ENCODE measurements around the gene PNPLA3. TPM values are rescaled to one million over a fixed set of nuclear protein-coding genes. Genes with fewer than 3 reads are reported as not detected.

PNPLA3 gene
- polyA plus RNA-seq, 1 of the 3 experiments (the other 2 are of a cell fraction), result 3.2 TPM

DNA sequence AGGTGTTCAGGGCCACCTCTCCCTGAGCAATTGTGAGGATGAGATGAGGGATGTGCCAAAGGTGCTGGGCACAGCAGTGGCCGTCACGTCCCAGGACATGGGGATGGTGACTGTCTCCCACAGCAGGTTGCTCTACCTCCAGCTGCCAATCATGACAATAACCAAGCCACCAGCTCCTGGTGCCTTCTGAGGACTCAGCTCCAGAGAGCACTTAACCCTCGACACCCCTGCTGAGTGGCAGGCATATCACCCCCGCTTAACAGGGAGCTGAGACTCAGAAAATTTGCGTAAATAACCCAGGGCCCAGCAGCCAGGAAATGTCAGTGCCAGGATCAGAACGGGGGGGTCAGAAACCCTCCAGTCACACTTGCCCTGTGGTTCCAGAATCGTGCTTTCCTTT lies 23.4 kb upstream of the PNPLA3 start:
- peaks cover 9% of the 10 kb centered on the region for H3F3A ChIP-seq (replicated peaks; ENCODE audit: insufficient read depth)
- no peak overlapping the region for H3K27ac ChIP-seq (ENCODE audit: low read depth in 2 of 2, low read length in 1 of 2)
- no peak overlapping the region for H3K9ac ChIP-seq
- ChIA-PET CTCF (interaction anchor here (0.8 to 1.4 kb wide), 4 partner anchors 12 to 54 kb away, joined by 3 to 5 read pairs (median 4); partner anchors contain the start of gene SAMM50), POLR2A (no interaction called here)
- H3K27me3 ChIP-seq (ENCODE audit: insufficient read depth), result no peaks in the 10 kb centered on the region
- H3K36me3 ChIP-seq (replicated peaks in 1 of 2; ENCODE audit: control insufficient read depth in 1 of 2, insufficient read depth in 2 of 2, low read length in 1 of 2), result no peaks in the 10 kb centered on the region
- TF ChIP-seq, protein P1, sequence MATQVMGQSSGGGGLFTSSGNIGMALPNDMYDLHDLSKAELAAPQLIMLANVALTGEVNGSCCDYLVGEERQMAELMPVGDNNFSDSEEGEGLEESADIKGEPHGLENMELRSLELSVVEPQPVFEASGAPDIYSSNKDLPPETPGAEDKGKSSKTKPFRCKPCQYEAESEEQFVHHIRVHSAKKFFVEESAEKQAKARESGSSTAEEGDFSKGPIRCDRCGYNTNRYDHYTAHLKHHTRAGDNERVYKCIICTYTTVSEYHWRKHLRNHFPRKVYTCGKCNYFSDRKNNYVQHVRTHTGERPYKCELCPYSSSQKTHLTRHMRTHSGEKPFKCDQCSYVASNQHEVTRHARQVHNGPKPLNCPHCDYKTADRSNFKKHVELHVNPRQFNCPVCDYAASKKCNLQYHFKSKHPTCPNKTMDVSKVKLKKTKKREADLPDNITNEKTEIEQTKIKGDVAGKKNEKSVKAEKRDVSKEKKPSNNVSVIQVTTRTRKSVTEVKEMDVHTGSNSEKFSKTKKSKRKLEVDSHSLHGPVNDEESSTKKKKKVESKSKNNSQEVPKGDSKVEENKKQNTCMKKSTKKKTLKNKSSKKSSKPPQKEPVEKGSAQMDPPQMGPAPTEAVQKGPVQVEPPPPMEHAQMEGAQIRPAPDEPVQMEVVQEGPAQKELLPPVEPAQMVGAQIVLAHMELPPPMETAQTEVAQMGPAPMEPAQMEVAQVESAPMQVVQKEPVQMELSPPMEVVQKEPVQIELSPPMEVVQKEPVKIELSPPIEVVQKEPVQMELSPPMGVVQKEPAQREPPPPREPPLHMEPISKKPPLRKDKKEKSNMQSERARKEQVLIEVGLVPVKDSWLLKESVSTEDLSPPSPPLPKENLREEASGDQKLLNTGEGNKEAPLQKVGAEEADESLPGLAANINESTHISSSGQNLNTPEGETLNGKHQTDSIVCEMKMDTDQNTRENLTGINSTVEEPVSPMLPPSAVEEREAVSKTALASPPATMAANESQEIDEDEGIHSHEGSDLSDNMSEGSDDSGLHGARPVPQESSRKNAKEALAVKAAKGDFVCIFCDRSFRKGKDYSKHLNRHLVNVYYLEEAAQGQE (IDR thresholded peaks at IDR 0.05; ENCODE audit: low read depth, low read length), result no peak
- TF ChIP-seq, protein P2, sequence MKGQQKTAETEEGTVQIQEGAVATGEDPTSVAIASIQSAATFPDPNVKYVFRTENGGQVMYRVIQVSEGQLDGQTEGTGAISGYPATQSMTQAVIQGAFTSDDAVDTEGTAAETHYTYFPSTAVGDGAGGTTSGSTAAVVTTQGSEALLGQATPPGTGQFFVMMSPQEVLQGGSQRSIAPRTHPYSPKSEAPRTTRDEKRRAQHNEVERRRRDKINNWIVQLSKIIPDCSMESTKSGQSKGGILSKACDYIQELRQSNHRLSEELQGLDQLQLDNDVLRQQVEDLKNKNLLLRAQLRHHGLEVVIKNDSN (IDR thresholded peaks at IDR 0.05; ENCODE audit: borderline replicate concordance, low read depth), result no peak
- TF ChIP-seq, protein P3, sequence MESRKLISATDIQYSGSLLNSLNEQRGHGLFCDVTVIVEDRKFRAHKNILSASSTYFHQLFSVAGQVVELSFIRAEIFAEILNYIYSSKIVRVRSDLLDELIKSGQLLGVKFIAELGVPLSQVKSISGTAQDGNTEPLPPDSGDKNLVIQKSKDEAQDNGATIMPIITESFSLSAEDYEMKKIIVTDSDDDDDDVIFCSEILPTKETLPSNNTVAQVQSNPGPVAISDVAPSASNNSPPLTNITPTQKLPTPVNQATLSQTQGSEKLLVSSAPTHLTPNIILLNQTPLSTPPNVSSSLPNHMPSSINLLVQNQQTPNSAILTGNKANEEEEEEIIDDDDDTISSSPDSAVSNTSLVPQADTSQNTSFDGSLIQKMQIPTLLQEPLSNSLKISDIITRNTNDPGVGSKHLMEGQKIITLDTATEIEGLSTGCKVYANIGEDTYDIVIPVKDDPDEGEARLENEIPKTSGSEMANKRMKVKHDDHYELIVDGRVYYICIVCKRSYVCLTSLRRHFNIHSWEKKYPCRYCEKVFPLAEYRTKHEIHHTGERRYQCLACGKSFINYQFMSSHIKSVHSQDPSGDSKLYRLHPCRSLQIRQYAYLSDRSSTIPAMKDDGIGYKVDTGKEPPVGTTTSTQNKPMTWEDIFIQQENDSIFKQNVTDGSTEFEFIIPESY (IDR thresholded peaks at IDR 0.05; ENCODE audit: borderline replicate concordance, low read depth), result no peak
- TF ChIP-seq GATA2 (CRISPR knock-in tag; IDR thresholded peaks at IDR 0.05), result no peak
- TF ChIP-seq MXI1 (IDR thresholded peaks at IDR 0.05; ENCODE audit: low read depth, low read length), result no peak
- TF ChIP-seq, protein P4, sequence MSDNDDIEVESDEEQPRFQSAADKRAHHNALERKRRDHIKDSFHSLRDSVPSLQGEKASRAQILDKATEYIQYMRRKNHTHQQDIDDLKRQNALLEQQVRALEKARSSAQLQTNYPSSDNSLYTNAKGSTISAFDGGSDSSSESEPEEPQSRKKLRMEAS (IDR thresholded peaks at IDR 0.05; ENCODE audit: low read depth), result no peak
- no peak for TF ChIP-seq FOSL2 (IDR thresholded peaks at IDR 0.05; ENCODE audit: borderline replicate concordance, low read depth)
- no peak for TF ChIP-seq JUND (IDR thresholded peaks at IDR 0.05)
- no peak for TF ChIP-seq RXRA (IDR thresholded peaks at IDR 0.05; ENCODE audit: borderline replicate concordance, low read depth)
- TF ChIP-seq, protein P5, sequence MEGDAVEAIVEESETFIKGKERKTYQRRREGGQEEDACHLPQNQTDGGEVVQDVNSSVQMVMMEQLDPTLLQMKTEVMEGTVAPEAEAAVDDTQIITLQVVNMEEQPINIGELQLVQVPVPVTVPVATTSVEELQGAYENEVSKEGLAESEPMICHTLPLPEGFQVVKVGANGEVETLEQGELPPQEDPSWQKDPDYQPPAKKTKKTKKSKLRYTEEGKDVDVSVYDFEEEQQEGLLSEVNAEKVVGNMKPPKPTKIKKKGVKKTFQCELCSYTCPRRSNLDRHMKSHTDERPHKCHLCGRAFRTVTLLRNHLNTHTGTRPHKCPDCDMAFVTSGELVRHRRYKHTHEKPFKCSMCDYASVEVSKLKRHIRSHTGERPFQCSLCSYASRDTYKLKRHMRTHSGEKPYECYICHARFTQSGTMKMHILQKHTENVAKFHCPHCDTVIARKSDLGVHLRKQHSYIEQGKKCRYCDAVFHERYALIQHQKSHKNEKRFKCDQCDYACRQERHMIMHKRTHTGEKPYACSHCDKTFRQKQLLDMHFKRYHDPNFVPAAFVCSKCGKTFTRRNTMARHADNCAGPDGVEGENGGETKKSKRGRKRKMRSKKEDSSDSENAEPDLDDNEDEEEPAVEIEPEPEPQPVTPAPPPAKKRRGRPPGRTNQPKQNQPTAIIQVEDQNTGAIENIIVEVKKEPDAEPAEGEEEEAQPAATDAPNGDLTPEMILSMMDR (IDR thresholded peaks at IDR 0.05), result no peak
- no peak for TF ChIP-seq RAD21 (IDR thresholded peaks at IDR 0.05; ENCODE audit: low read length)
- TF ChIP-seq, protein P6, sequence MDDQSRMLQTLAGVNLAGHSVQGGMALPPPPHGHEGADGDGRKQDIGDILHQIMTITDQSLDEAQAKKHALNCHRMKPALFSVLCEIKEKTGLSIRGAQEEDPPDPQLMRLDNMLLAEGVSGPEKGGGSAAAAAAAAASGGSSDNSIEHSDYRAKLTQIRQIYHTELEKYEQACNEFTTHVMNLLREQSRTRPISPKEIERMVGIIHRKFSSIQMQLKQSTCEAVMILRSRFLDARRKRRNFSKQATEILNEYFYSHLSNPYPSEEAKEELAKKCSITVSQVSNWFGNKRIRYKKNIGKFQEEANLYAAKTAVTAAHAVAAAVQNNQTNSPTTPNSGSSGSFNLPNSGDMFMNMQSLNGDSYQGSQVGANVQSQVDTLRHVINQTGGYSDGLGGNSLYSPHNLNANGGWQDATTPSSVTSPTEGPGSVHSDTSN (IDR thresholded peaks at IDR 0.05), result no peak
- no peak for TF ChIP-seq TEAD4 (IDR thresholded peaks at IDR 0.05; ENCODE audit: borderline replicate concordance, insufficient read depth)
- TF ChIP-seq GABPA (IDR thresholded peaks at IDR 0.05; ENCODE audit: low read depth), result no peak
- TF ChIP-seq NFIC (IDR thresholded peaks at IDR 0.05; ENCODE audit: borderline replicate concordance), result no peak
- H3K9me2 ChIP-seq, result no peaks in the 10 kb centered on the region
- no peak overlapping the region for H3K4me3 ChIP-seq (ENCODE audit: low read depth in 2 of 2, low read length in 1 of 2)
- no peaks in the 10 kb centered on the region for H3K9me3 ChIP-seq
- no peak for DNase-seq
- no peak overlapping the region for H2AFZ ChIP-seq (ENCODE audit: low read depth)
- H4K20me1 ChIP-seq (ENCODE audit: insufficient read depth), result no peaks in the 10 kb centered on the region
- 51% methylated on average over 6 of the region's 7 CpGs for WGBS (ENCODE audit: low lambda C conversion rate)
- no peak overlapping the region for H3K4me2 ChIP-seq
- H3K4me1 ChIP-seq (ENCODE audit: control insufficient read depth in 1 of 2, insufficient read depth in 2 of 2, low read depth in 1 of 2, low read length in 1 of 2), result peaks cover 0 to 25% of the 10 kb centered on the region in 2 experiments; a peak in 2 of 4 replicates
- no peaks in the 10 kb centered on the region for H3K79me2 ChIP-seq (ENCODE audit: insufficient read depth)

Data from SK-N-SH (cell line).